Left ventricle myocardium inferior (tissue), 1 donor: ENCODE measurements around the gene MAP3K5. TPM values are rescaled to one million over a fixed set of nuclear protein-coding genes. Genes with fewer than 3 reads are reported as not detected.
A peak's percentile ranks its signal among the peaks of the same experiment; 100 is the strongest.

Source experiments
- DNase-seq: peaks from one replicate; pipeline ENCODE4 v3.0.0-alpha.2; 2020
- H3K27ac ChIP-seq: fragments of 200-600 bp; replicated peaks from 2 replicates; pipeline ENCODE4 v1.8.0; 2021
- H3K27me3 ChIP-seq: fragments of 200-600 bp; 2 replicates; pipeline ENCODE4 v1.8.0; 2021; ENCODE audit warnings: low read depth
- H3K36me3 ChIP-seq: fragments of 200-600 bp; 2 replicates; pipeline ENCODE4 v1.8.0; 2021
- H3K4me1 ChIP-seq: fragments of 200-600 bp; 2 replicates; pipeline ENCODE4 v1.8.0; 2021
- H3K4me3 ChIP-seq: fragments of 200-600 bp; 2 replicates; pipeline ENCODE4 v1.8.0; 2021; ENCODE audit warnings: mild to moderate bottlenecking, moderate library complexity
- H3K9me3 ChIP-seq: fragments of 200-600 bp; replicated peaks from 2 replicates; pipeline ENCODE4 v1.8.0; 2021
- CTCF ChIP-seq: fragments of 200-600 bp; IDR thresholded peaks from 2 replicates; pipeline ENCODE4 v1.8.0; 2021; ENCODE audit warnings: antibody characterized with exemption, mild to moderate bottlenecking, borderline replicate concordance
- intact Hi-C: fragments of 100-400 bp; cut with micrococcal nuclease; formaldehyde crosslinking; loops from one replicate; pipeline ENCODE4 v1.11.0; 2022
- total RNA-seq: library from RNA; stranded (reverse); fragmentation: NEBNext Ultra II Directional; extraction: Animal tissue kit (Norgen Biotek cat#: 25700); gene quantifications from one replicate; pipeline ENCODE4 v1.2.1, GENCODE V29; 2021
- donor health status: DM: no; HTN: yes; CAD: no; lungs with severe emphysema.

The MAP3K5 gene
- total RNA-seq, 1 donor from 2014 or later: 44.1 TPM

GRCh38 chr6:136744889-136745288, 47.4 kb downstream of the MAP3K5 start:
- Histone ChIP-seq H3K27me3 (no peaks in the 10 kb centered on the region), H3K27ac (peak overlapping the region; percentile 64), H3K4me1 (peaks cover 50% of the 10 kb centered on the region), H3K4me3 (peak overlapping the region; percentile 35), H3K36me3 (no peaks in the 10 kb centered on the region), H3K9me3 (no peaks in the 10 kb centered on the region)
- intact Hi-C loops: no loop called here
- no peak for DNase-seq
- TF ChIP-seq CTCF: no peak

- peak overlapping the region; percentile 3 for H3K27ac ChIP-seq
- no peaks in the 10 kb centered on the region for H3K36me3 ChIP-seq
- H3K4me1 ChIP-seq: peaks cover 76% of the 10 kb centered on the region
- no peak overlapping the region for H3K4me3 ChIP-seq
- intact Hi-C loops: no loop called here
- DNase-seq: no peak
- H3K9me3 ChIP-seq: no peaks in the 10 kb centered on the region
- TF ChIP-seq CTCF: no peak
- H3K27me3 ChIP-seq: no peaks in the 10 kb centered on the region
Measured at GRCh38 chr6:136742125-136742524, 50.2 kb downstream of the MAP3K5 start.

- H3K4me1 ChIP-seq: peaks cover 80% of the 10 kb centered on the region
- no peak overlapping the region for H3K4me3 ChIP-seq
- no peaks in the 10 kb centered on the region for H3K27me3 ChIP-seq
- peak overlapping the region; percentile 76 for H3K27ac ChIP-seq
- no peaks in the 10 kb centered on the region for H3K9me3 ChIP-seq
- H3K36me3 ChIP-seq: no peaks in the 10 kb centered on the region
- intact Hi-C loops: no loop called here
- no peak for TF ChIP-seq CTCF
- no peak for DNase-seq
Measured at GRCh38 chr6:136740050-136740974, 52.0 kb downstream of the MAP3K5 start.

GRCh38 chr6:136739501-136739900, 52.8 kb downstream of the MAP3K5 start:
- H3K27ac ChIP-seq: peak overlapping the region; percentile 76
- H3K27me3 ChIP-seq: no peaks in the 10 kb centered on the region
- no peak for DNase-seq
- no peaks in the 10 kb centered on the region for H3K36me3 ChIP-seq
- no peak overlapping the region for H3K4me3 ChIP-seq
- intact Hi-C loops: no loop called here
- H3K9me3 ChIP-seq: no peaks in the 10 kb centered on the region
- peaks cover 75% of the 10 kb centered on the region for H3K4me1 ChIP-seq
- no peak for TF ChIP-seq CTCF

- no peak for TF ChIP-seq CTCF
- Histone ChIP-seq H3K4me1 (peaks cover 71% of the 10 kb centered on the region), H3K4me3 (no peak overlapping the region), H3K27me3 (no peaks in the 10 kb centered on the region), H3K9me3 (no peaks in the 10 kb centered on the region), H3K36me3 (no peaks in the 10 kb centered on the region), H3K27ac (peak overlapping the region; percentile 76)
- DNase-seq: no peak
- intact Hi-C loops: no loop called here
Measured at GRCh38 chr6:136739071-136739470, 53.2 kb downstream of the MAP3K5 start.
